ENCODE measurements around the gene ORM2. TPM values are rescaled to one million over a fixed set of nuclear protein-coding genes. Genes with fewer than 3 reads are reported as not detected.

ORM2 gene
- total and polyA plus RNA-seq, 2 donors (not counting 1 experiment from before 2014, with no cell fraction given): not detected

- Histone ChIP-seq H3K27ac (ENCODE audit: low read length in 2 of 2) (peak overlapping the region in 1 of 2 donors; percentile 80), H3K27me3 (replicated peaks in 1 of 4; ENCODE audit: control extremely low read depth in 1 of 4, control insufficient read depth in 3 of 4, insufficient read depth in 4 of 4, low read length in 3 of 4) (no peaks in the 10 kb centered on the region), H3K4me3 (ENCODE audit: control extremely low read depth in 1 of 5, extremely low read depth in 1 of 5, insufficient read depth in 1 of 5, low read depth in 2 of 5, low read length in 4 of 5) (no peak overlapping the region), H3K9me3 (ENCODE audit: control extremely low read depth in 1 of 3, control insufficient read depth in 2 of 3, insufficient read depth in 1 of 3, low read length in 2 of 3) (no peaks in the 10 kb centered on the region), H3K4me1 (ENCODE audit: control insufficient read depth in 2 of 2, insufficient read depth in 2 of 2, low read length in 2 of 2) (peaks cover 26 to 36% of the 10 kb centered on the region in 2 donors), H3K9ac (ENCODE audit: low read length) (no peak overlapping the region), H4K20me1 (ENCODE audit: control insufficient read depth, insufficient read depth, low read length, poor library complexity, severe bottlenecking) (peaks cover 56% of the 10 kb centered on the region), H3K79me2 (ENCODE audit: control insufficient read depth, insufficient read depth, low read length) (peaks cover 43% of the 10 kb centered on the region), H3K36me3 (replicated peaks in 1 of 2; ENCODE audit: control extremely low read depth in 1 of 2, control insufficient read depth in 1 of 2, extremely low read depth in 1 of 2, insufficient read depth in 2 of 2, low read length in 1 of 2) (peaks cover 4 to 92% of the 10 kb centered on the region in 2 experiments), H3K4me2 (replicated peaks; ENCODE audit: low read depth, low read length, poor library complexity, severe bottlenecking) (no peak overlapping the region), H2AFZ (ENCODE audit: insufficient read depth, low read depth, low read length, poor library complexity, severe bottlenecking) (no peak overlapping the region)
- ATAC-seq (ENCODE audit: low read depth) (no peak), DNase-seq (no peak)
- ChIA-PET POLR2A (interaction anchor here (1.2 kb wide), 1 partner anchor 40 kb away, joined by 3 read pairs; no protein-coding TSS in a partner anchor), CTCF (interaction anchor here (1.0 to 7.5 kb wide), 2 partner anchors 21 to 36 kb away, joined by 3 to 41 read pairs; partner anchors contain the start of gene AKNA)
- H3K4me1 Mint-ChIP-seq: peaks cover 41% of the 10 kb centered on the region
- H3K9me3 Mint-ChIP-seq (ENCODE audit: insufficient read depth): no peaks in the 10 kb centered on the region
- WGBS (ENCODE audit: insufficient coverage): 96% methylated on average over 14 of the region's 16 CpGs
- H3K27ac Mint-ChIP-seq: peak overlapping the region; percentile 97
- H3K27me3 Mint-ChIP-seq: no peaks in the 10 kb centered on the region
- intact Hi-C loops (cut with micrococcal nuclease): no loop called here
- no peak overlapping the region for H3K4me3 Mint-ChIP-seq
- TF ChIP-seq EZH2 (IDR thresholded peaks at IDR 0.05; ENCODE audit: borderline replicate concordance, insufficient read depth, low read depth, low read length, poor library complexity, severe bottlenecking): no peak
Observed at GRCh38 chr9:114350636-114351401, 21.1 kb downstream of the ORM2 start.

GRCh38 chr9:114351932-114352331 is 22.3 kb downstream of the ORM2 start:
- H3K4me3 Mint-ChIP-seq: no peak overlapping the region
- DNase-seq (no peak), ATAC-seq (ENCODE audit: low read depth) (no peak)
- H3K9me3 Mint-ChIP-seq (ENCODE audit: insufficient read depth): no peaks in the 10 kb centered on the region
- Histone ChIP-seq H3K27me3 (replicated peaks in 1 of 4; ENCODE audit: control extremely low read depth in 1 of 4, control insufficient read depth in 3 of 4, insufficient read depth in 4 of 4, low read length in 3 of 4) (no peaks in the 10 kb centered on the region), H4K20me1 (ENCODE audit: control insufficient read depth, insufficient read depth, low read length, poor library complexity, severe bottlenecking) (peaks cover 56% of the 10 kb centered on the region), H3K4me2 (replicated peaks; ENCODE audit: low read depth, low read length, poor library complexity, severe bottlenecking) (no peak overlapping the region), H3K4me1 (ENCODE audit: control insufficient read depth in 2 of 2, insufficient read depth in 2 of 2, low read length in 2 of 2) (peaks cover 26 to 36% of the 10 kb centered on the region in 2 donors), H3K36me3 (replicated peaks in 1 of 2; ENCODE audit: control extremely low read depth in 1 of 2, control insufficient read depth in 1 of 2, extremely low read depth in 1 of 2, insufficient read depth in 2 of 2, low read length in 1 of 2) (peaks cover 1 to 92% of the 10 kb centered on the region in 2 experiments), H3K27ac (ENCODE audit: low read length in 2 of 2) (no peak overlapping the region), H3K9ac (ENCODE audit: low read length) (no peak overlapping the region), H3K9me3 (ENCODE audit: control extremely low read depth in 1 of 3, control insufficient read depth in 2 of 3, insufficient read depth in 1 of 3, low read length in 2 of 3) (no peaks in the 10 kb centered on the region), H2AFZ (ENCODE audit: insufficient read depth, low read depth, low read length, poor library complexity, severe bottlenecking) (no peak overlapping the region), H3K79me2 (ENCODE audit: control insufficient read depth, insufficient read depth, low read length) (peaks cover 41% of the 10 kb centered on the region), H3K4me3 (ENCODE audit: control extremely low read depth in 1 of 5, extremely low read depth in 1 of 5, insufficient read depth in 1 of 5, low read depth in 2 of 5, low read length in 4 of 5) (no peak overlapping the region)
- intact Hi-C loops (cut with micrococcal nuclease): no loop called here
- H3K27me3 Mint-ChIP-seq: no peaks in the 10 kb centered on the region
- no peak for TF ChIP-seq EZH2 (IDR thresholded peaks at IDR 0.05; ENCODE audit: borderline replicate concordance, insufficient read depth, low read depth, low read length, poor library complexity, severe bottlenecking)
- TF ChIP-seq CTCF (IDR thresholded peaks at IDR 0.05): no peak
- H3K27ac Mint-ChIP-seq: peak overlapping the region; percentile 26
- H3K4me1 Mint-ChIP-seq: peaks cover 41% of the 10 kb centered on the region
- ChIA-PET POLR2A (interaction anchor here (0.7 kb wide), 1 partner anchor 11 kb away, joined by 3 read pairs; no protein-coding TSS in a partner anchor), CTCF (interaction anchor here (0.8 to 7.5 kb wide), 5 partner anchors 10 to 154 kb away, joined by 3 to 41 read pairs (median 6); partner anchors contain the start of gene AKNA)
- 90% methylated on average over 4 of the region's 4 CpGs for WGBS (ENCODE audit: insufficient coverage)
